Caco-2 (cell line): Measurements from ENCODE around the gene LPIN1. TPM values are rescaled to one million over a fixed set of nuclear protein-coding genes. Genes with fewer than 3 reads are reported as not detected.

Experiments
- BruUV-seq: library from RNA; stranded (reverse); fragments of 400-500 nt; replicated peaks from 2 replicates; lab custom pipeline; 2021; lab: Mats Ljungman, UMichigan
- CTCF ChIA-PET: fragments of 300-600 bp; sonication (Branson Sonifier 250); formaldehyde crosslinking; loops from one replicate; lab custom pipeline; 2022; ENCODE audit warnings: antibody characterized with exemption; lab: Charles Lee
- POLR2A ChIA-PET: fragments of 300-600 bp; sonication (Branson Sonifier 250); formaldehyde crosslinking; loops from one replicate; lab custom pipeline; 2022; ENCODE audit warnings: antibody characterized with exemption; lab: Charles Lee
- DNase-seq, 2 experiments: peaks; one replicate each; pipeline versions ENCODE4 v3.0.0 to v3.0.0-alpha.2; 2020 to 2022
- H3K27me3 ChIP-seq: replicated peaks from 2 replicates; pipeline ENCODE4 v1.6.0; 2011; ENCODE audit warnings: low read length; ENCODE audit not compliant: control insufficient read depth, insufficient read depth
- H3K36me3 ChIP-seq: 2 replicates; pipeline ENCODE4 v1.5.1; 2011; ENCODE audit warnings: low read length; ENCODE audit not compliant: control insufficient read depth, insufficient read depth
- H3K4me1 ChIP-seq: fragments of 250-450 bp; sonication (Bioruptor Pico); 2 replicates; pipeline ENCODE4 v1.5.1; 2020; ENCODE audit warnings: mild to moderate bottlenecking
- H3K4me3 ChIP-seq: 2 replicates; pipeline ENCODE4 v1.5.1; 2011; ENCODE audit warnings: low read depth, mild to moderate bottlenecking, control low read depth, low read length
- H3K9me3 ChIP-seq: fragments of 250-450 bp; sonication (Bioruptor Pico); 2 replicates; pipeline ENCODE4 v1.5.1; 2020; ENCODE audit warnings: mild to moderate bottlenecking, moderate library complexity
- H3K27ac Mint-ChIP-seq: one replicate; pipeline ENCODE4 v1.8.0; 2022; ENCODE audit warnings: mixed read lengths; ENCODE audit not compliant: unreplicated experiment
- H3K27me3 Mint-ChIP-seq: one replicate; pipeline ENCODE4 v1.8.0; 2022; ENCODE audit warnings: mixed read lengths; ENCODE audit not compliant: insufficient read depth, unreplicated experiment
- H3K36me3 Mint-ChIP-seq: one replicate; pipeline ENCODE4 v1.8.0; 2022; ENCODE audit warnings: mild to moderate bottlenecking, mixed read lengths; ENCODE audit not compliant: insufficient read depth, unreplicated experiment
- H3K4me1 Mint-ChIP-seq: one replicate; pipeline ENCODE4 v1.8.0; 2022; ENCODE audit warnings: low read depth, mixed read lengths; ENCODE audit not compliant: unreplicated experiment
- H3K4me3 Mint-ChIP-seq: one replicate; pipeline ENCODE4 v1.8.0; 2022; ENCODE audit warnings: mild to moderate bottlenecking, moderate library complexity, mixed read lengths; ENCODE audit not compliant: unreplicated experiment
- H3K9me3 Mint-ChIP-seq: one replicate; pipeline ENCODE4 v1.8.0; 2022; ENCODE audit warnings: mixed read lengths; ENCODE audit not compliant: unreplicated experiment
- CTCF ChIP-seq, 2 experiments: fragments of 200-600 bp in 1 of 2; IDR thresholded peaks; 1 replicate in 1 of 2; 2 replicates in 1 of 2; pipeline versions ENCODE4 v1.5.1 to v1.8.0; 2011 to 2022; ENCODE audit warnings: antibody characterized with exemption in 1 of 2, control low read depth in 1 of 2, inconsistent platforms in 1 of 2, low read depth in 1 of 2, low read length in 1 of 2, mild to moderate bottlenecking in 1 of 2, moderate library complexity in 1 of 2; ENCODE audit not compliant: insufficient read depth in 1 of 2, severe bottlenecking in 1 of 2, unreplicated experiment in 1 of 2
- intact Hi-C: fragments of 100-400 bp; cut with micrococcal nuclease; formaldehyde crosslinking; loops from one replicate; pipeline ENCODE4 v1.10.0; 2022; ENCODE audit not compliant: unreplicated experiment
- total RNA-seq: library from RNA; stranded (reverse); gene quantifications from 2 replicates; pipeline ENCODE4 v1.2.3, GENCODE V29; 2022

Gene LPIN1
- total RNA-seq, 1 experiment from 2014 or later, result 12.5 TPM

DNA sequence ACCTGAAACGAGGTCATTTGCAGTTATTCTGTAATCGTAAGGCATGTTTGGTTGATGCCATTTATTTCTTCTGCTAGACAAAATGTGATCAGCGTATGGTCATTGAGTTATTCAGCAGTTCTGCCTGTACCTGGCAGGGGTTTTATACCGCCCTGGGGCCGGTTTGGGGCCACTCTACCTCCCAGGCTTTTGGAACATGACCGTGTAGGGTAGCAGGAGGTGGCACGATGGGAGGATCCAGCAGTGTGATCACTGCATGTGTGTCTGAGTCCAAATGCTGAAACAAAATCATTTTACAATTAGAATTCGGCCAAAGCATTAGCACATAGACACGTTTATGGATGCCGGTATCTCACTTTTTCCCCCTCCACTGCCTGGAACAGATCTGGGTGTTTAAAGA lies 26.7 kb downstream of the LPIN1 start:
- H3K36me3 ChIP-seq, result no peaks in the 10 kb centered on the region; the same call in 1 of the 2 replicates
- peaks cover 12% of the 10 kb centered on the region for H3K4me1 ChIP-seq
- no peak overlapping the region for H3K27ac Mint-ChIP-seq
- H3K9me3 ChIP-seq, result no peaks in the 10 kb centered on the region
- peaks cover 8% of the 10 kb centered on the region for H3K4me1 Mint-ChIP-seq
- intact Hi-C loops, result no loop called here
- TF ChIP-seq CTCF (IDR thresholded peaks at IDR 0.05; ENCODE audit: insufficient read depth in 1 of 2, low read depth in 1 of 2, low read length in 1 of 2, severe bottlenecking in 1 of 2, unreplicated experiment in 1 of 2), result no peak
- DNase-seq, result no peak
- no peaks in the 10 kb centered on the region for H3K9me3 Mint-ChIP-seq
- H3K27me3 Mint-ChIP-seq, result no peaks in the 10 kb centered on the region
- H3K27me3 ChIP-seq, result no peaks in the 10 kb centered on the region
- ChIA-PET CTCF (no interaction called here), POLR2A (no interaction called here)
- BruUV-seq, result no TSS peak
- H3K4me3 ChIP-seq, result no peak overlapping the region
- H3K4me3 Mint-ChIP-seq, result no peak overlapping the region
- H3K36me3 Mint-ChIP-seq, result peaks cover 7% of the 10 kb centered on the region

DNA sequence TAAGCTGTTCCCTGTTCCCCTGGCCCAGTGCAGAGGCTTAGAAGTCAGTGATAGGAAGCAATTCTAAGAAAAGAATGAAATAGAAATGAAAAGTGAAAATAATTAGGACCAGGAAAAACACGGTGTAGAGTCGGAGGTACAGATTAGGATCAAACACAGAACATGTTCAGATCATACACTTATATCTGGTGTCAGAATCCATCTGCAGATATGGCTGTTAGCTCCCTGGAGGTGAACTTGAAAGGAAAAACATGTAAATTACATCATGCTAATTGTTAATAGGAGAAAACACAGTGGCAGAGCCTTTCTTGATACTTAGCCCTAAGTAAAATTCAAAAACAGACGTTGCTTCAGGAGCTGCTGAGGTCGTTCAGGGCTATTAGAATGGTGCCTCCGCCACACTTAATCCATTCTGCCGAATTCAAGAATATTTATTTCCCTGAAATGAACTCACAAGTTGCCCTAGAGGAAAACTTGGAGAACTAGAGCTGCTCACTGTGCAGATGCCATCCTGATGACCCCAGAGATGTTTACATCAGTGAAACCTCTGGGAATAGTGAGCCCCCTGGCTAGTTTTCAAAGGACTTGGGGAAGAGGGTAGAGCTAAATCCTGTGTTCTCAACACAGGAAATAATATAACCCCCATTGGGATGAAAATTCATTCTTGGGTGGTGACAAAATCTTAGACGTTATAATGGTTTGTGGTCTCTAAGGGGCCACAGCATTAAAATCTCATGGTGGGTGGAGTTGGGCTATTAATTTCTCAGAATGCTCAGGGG lies 27.5 kb downstream of the LPIN1 start:
- H3K36me3 ChIP-seq, result no peaks in the 10 kb centered on the region; the same call in 1 of the 2 replicates
- no peak overlapping the region for H3K4me3 ChIP-seq
- no peaks in the 10 kb centered on the region for H3K9me3 ChIP-seq
- H3K4me1 Mint-ChIP-seq, result peaks cover 13% of the 10 kb centered on the region
- H3K36me3 Mint-ChIP-seq, result peaks cover 7% of the 10 kb centered on the region
- peaks cover 13% of the 10 kb centered on the region for H3K4me1 ChIP-seq
- DNase-seq, result no peak
- intact Hi-C loops, result no loop called here
- no peak overlapping the region for H3K27ac Mint-ChIP-seq
- ChIA-PET CTCF (no interaction called here), POLR2A (no interaction called here)
- H3K4me3 Mint-ChIP-seq, result no peak overlapping the region
- BruUV-seq, result no TSS peak
- no peak for TF ChIP-seq CTCF (IDR thresholded peaks at IDR 0.05; ENCODE audit: insufficient read depth in 1 of 2, low read depth in 1 of 2, low read length in 1 of 2, severe bottlenecking in 1 of 2, unreplicated experiment in 1 of 2)
- H3K9me3 Mint-ChIP-seq, result no peaks in the 10 kb centered on the region
- no peaks in the 10 kb centered on the region for H3K27me3 ChIP-seq
- H3K27me3 Mint-ChIP-seq, result no peaks in the 10 kb centered on the region

DNA sequence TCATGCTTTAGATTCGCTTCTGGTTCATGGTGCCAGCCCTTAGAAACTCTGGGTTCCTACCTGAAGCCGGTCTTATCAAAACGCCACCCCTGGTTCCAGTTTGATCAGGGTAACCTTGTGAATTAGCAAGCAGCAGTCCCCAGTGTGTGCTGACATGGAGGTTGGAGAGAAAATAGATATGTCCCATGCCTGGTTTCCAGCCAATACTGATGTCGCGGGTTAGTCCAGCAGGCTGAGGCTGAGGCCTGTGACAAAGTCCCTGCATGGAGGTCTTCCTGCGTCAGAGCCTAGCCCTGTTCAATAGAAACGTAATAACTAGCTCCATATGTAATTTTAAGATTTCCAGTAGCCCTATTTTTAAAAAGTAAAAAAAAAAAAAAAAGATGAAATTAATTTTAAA lies 28.2 kb downstream of the LPIN1 start:
- no peaks in the 10 kb centered on the region for H3K9me3 ChIP-seq
- ChIA-PET CTCF (no interaction called here), POLR2A (no interaction called here)
- H3K4me1 ChIP-seq, result peaks cover 15% of the 10 kb centered on the region
- no peak overlapping the region for H3K4me3 ChIP-seq
- H3K27me3 ChIP-seq, result no peaks in the 10 kb centered on the region
- Mint-ChIP-seq H3K9me3 (no peaks in the 10 kb centered on the region), H3K27ac (no peak overlapping the region), H3K4me1 (peaks cover 13% of the 10 kb centered on the region), H3K36me3 (peaks cover 14% of the 10 kb centered on the region), H3K27me3 (no peaks in the 10 kb centered on the region), H3K4me3 (no peak overlapping the region)
- no peaks in the 10 kb centered on the region; the same call in 1 of the 2 replicates for H3K36me3 ChIP-seq
- no peak for TF ChIP-seq CTCF (IDR thresholded peaks at IDR 0.05; ENCODE audit: insufficient read depth in 1 of 2, low read depth in 1 of 2, low read length in 1 of 2, severe bottlenecking in 1 of 2, unreplicated experiment in 1 of 2)
- DNase-seq, result no peak
- BruUV-seq, result no TSS peak
- intact Hi-C loops, result no loop called here
